GM18861 (cell line): ENCODE data around the gene AGAP5.
A peak's percentile ranks its signal among the peaks of the same experiment; 100 is the strongest.

ENCODE experiments used
- ATAC-seq: cut with Tn5 transposase; IDR thresholded peaks from one replicate; pipeline ENCODE4 v1.9.1; 2021; ENCODE audit not compliant: unreplicated experiment

AGAP5 gene

GRCh38 chr10:73655990-73656298 lies 42.0 kb downstream of the AGAP5 start, which contains the start of gene SYNPO2L:
Gene SYNPO2L, minus strand, starts transcription at chr10:73656029. Its CDS starts 107 bp downstream, at chr10:73655922.
- no peak for ATAC-seq

GRCh38 chr10:73655257-73655989 lies 42.5 kb downstream of the AGAP5 start:
- ATAC-seq: no peak

- ATAC-seq: no peak
Measured at GRCh38 chr10:73653701-73654100, 44.2 kb downstream of the AGAP5 start.

- no peak for ATAC-seq
Measured at GRCh38 chr10:73653195-73653594, 44.7 kb downstream of the AGAP5 start.

GRCh38 chr10:73650537-73651331 lies 47.2 kb downstream of the AGAP5 start:
- peak; percentile 41 for ATAC-seq

- ATAC-seq: no peak
Measured at GRCh38 chr10:73649876-73650536, 47.9 kb downstream of the AGAP5 start.

- no peak for ATAC-seq
Measured at GRCh38 chr10:73648975-73649829, 48.7 kb downstream of the AGAP5 start.

GRCh38 chr10:73647875-73648651 lies 49.8 kb downstream of the AGAP5 start:
- ATAC-seq: no peak

GRCh38 chr10:73647211-73647874 lies 50.6 kb downstream of the AGAP5 start:
- ATAC-seq: no peak

GRCh38 chr10:73646598-73647041 lies 51.3 kb downstream of the AGAP5 start:
- no peak for ATAC-seq

- ATAC-seq: no peak
Measured at GRCh38 chr10:73645251-73645650, 52.7 kb downstream of the AGAP5 start.

GRCh38 chr10:73644767-73645166 lies 53.1 kb downstream of the AGAP5 start:
- no peak for ATAC-seq

- ATAC-seq: no peak
Measured at GRCh38 chr10:73644015-73644743, 53.7 kb downstream of the AGAP5 start.

- ATAC-seq: no peak
Measured at GRCh38 chr10:73643362-73643761, 54.5 kb downstream of the AGAP5 start.

GRCh38 chr10:73641328-73642060 lies 56.4 kb downstream of the AGAP5 start, which contains the start of gene MYOZ1:
Gene MYOZ1, minus strand, starts transcription at chr10:73641474. Its CDS starts 1,457 bp downstream, at chr10:73640017.
- ATAC-seq: no peak

GRCh38 chr10:73639286-73639685 lies 58.6 kb downstream of the AGAP5 start:
- no peak for ATAC-seq

GRCh38 chr10:73635781-73636180 lies 62.1 kb downstream of the AGAP5 start:
- ATAC-seq: no peak

GRCh38 chr10:73634421-73634820 lies 63.5 kb downstream of the AGAP5 start:
- no peak for ATAC-seq
